ENCODE results near the gene RCOR1.

The RCOR1 gene

GRCh38 chr14:102692334-102692733 lies 99.9 kb downstream of the RCOR1 start:
- TF ChIP-seq CTCF (conservative IDR thresholded peaks at IDR 0.05) = no peak
- peak overlapping the region; percentile 92 for H3K27ac ChIP-seq

- peak overlapping the region; percentile 92 for H3K27ac ChIP-seq
Measured at GRCh38 chr14:102693006-102693755, 100.7 kb downstream of the RCOR1 start.

GRCh38 chr14:102694530-102695166 lies 102.2 kb downstream of the RCOR1 start:
- H3K27ac ChIP-seq = peak overlapping the region; percentile 92
- TF ChIP-seq CTCF (conservative IDR thresholded peaks at IDR 0.05) = peak; percentile 75

More at GRCh38 chr14:102693006-102693755, 100.7 kb downstream of the RCOR1 start:
- no peak for TF ChIP-seq CTCF (conservative IDR thresholded peaks at IDR 0.05)

GRCh38 chr14:102695167-102695555 lies 102.7 kb downstream of the RCOR1 start:
- peak overlapping the region; percentile 92; the same call in 1 of the 2 replicates for H3K27ac ChIP-seq
- no peak for TF ChIP-seq CTCF (conservative IDR thresholded peaks at IDR 0.05)

GRCh38 chr14:102696332-102696731 lies 103.9 kb downstream of the RCOR1 start:
- peak overlapping the region; percentile 92 for H3K27ac ChIP-seq

GRCh38 chr14:102696856-102697495 lies 104.5 kb downstream of the RCOR1 start:
- H3K27ac ChIP-seq = peak overlapping the region; percentile 92
- no peak for TF ChIP-seq CTCF (conservative IDR thresholded peaks at IDR 0.05)

More at GRCh38 chr14:102696332-102696731, 103.9 kb downstream of the RCOR1 start:
- TF ChIP-seq CTCF (conservative IDR thresholded peaks at IDR 0.05) = no peak

GRCh38 chr14:102697501-102697900 lies 105.1 kb downstream of the RCOR1 start:
- H3K27ac ChIP-seq = peak overlapping the region; percentile 92
- TF ChIP-seq CTCF (conservative IDR thresholded peaks at IDR 0.05) = no peak

Data from VCaP (cell line).